Stimulated activated CD4-positive, alpha-beta T cell treated with anti-CD3 and anti-CD28 coated beads, TNF-alpha, amount 100 ng/mL, for 48 hours (primary cell): ENCODE data around the gene CNPY3.

Experiments used
- DNase-seq, 3 donors: peaks; one replicate each; pipeline ENCODE4 v3.0.0-alpha.2; 2020; ENCODE audit warnings: low read depth in 3 of 3

CNPY3 gene

DNA sequence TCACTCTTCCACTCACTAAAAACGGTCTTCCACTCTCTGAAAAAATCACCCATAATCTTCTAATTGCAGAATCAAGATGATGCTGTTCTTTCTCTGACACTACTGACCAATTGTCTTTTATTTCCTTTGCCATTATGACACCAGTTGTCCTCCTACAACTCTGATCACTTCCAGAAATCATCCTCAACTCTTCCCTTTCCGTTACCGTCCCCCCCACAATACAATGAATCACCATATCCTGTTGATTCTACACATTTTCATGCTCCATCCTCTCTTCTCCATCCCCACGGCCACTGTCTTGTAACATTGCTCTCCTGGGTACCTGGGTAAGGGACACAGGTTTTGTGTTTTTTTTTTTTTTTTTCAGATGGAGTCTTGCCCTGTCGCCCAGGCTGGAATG is 52.6 kb downstream of the CNPY3 start:
- no peak for DNase-seq

DNA sequence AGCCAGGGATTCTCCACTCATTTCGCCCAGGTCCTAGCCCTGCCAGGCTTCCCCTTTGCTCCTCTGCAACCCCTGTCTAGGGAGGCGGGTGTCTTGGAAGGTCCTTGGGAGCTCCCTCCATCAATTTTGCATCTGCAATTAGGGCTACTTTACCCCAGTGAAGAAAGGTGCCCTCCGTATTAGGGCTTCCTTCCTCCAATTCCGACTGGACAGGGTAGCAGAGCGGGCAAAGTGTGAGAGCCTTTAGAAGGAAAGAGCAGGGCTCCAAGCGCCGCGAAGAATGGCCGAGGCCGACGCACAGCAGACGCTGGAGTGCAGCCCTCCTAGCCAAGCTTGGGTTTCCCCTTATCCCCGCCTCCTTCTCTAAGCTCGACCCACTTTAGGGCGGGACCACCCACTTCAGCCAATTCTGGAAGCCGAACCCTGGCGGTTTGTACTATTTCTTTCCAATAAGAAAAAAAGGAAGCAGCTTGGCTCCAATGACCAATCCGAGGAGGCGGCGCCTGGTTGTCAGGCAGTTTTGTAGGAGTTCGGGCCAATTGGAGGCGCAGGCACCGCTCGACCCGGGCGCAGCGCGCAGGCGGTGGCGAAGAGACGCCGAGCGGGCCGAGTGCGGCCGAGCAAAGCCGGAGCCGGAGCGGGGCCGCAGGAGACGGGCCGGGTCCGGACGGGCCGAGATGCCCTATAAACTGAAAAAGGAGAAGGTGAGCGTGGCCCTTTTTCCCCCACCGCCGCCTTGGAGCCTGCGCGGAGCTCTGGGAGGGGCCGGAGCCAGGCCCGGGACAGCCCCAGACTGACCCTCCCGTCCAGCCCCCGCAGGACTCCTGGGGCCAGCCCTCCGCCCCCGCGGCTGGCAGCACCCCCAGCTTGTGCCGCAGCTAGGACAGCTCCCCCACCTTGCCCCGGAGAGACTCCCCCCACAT is 55.0 kb downstream of the CNPY3 start, which contains the start of gene PPP2R5D:
Gene PPP2R5D, plus strand, starts transcription at position 570 of the 923 bp plus-strand sequence. Its CDS starts 108 bp downstream, at position 678.
- peak; percentile 91 to 96 (median 91) for DNase-seq

DNA sequence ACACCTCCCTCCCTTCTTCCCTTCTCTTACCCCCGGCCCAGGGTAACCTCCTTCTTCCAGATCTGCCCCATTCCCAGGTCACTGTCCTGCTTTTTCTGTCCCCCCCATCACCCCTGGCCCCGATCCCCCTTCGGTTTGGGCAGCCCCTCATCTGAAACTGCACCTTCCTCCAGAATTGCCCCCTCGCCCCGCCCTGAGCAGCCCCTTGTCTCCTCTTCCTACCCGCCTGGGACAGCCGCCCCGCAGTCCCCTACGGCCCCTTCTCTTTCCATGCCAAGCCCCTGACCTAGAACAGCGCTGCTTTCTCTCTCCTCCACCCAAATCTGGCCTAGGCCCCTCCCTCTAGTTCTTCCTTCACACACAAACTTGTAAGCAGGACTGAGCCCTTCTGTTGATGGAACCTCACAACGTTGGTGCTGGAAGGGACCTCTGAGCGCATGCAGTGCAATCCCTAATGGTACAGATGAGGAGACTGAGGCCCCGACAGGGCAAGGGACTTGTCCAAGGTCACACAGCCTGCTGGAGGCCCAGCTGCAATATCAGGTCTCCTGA is 55.7 kb downstream of the CNPY3 start:
- peak in 1 of 3 donors; percentile 8 for DNase-seq

DNA sequence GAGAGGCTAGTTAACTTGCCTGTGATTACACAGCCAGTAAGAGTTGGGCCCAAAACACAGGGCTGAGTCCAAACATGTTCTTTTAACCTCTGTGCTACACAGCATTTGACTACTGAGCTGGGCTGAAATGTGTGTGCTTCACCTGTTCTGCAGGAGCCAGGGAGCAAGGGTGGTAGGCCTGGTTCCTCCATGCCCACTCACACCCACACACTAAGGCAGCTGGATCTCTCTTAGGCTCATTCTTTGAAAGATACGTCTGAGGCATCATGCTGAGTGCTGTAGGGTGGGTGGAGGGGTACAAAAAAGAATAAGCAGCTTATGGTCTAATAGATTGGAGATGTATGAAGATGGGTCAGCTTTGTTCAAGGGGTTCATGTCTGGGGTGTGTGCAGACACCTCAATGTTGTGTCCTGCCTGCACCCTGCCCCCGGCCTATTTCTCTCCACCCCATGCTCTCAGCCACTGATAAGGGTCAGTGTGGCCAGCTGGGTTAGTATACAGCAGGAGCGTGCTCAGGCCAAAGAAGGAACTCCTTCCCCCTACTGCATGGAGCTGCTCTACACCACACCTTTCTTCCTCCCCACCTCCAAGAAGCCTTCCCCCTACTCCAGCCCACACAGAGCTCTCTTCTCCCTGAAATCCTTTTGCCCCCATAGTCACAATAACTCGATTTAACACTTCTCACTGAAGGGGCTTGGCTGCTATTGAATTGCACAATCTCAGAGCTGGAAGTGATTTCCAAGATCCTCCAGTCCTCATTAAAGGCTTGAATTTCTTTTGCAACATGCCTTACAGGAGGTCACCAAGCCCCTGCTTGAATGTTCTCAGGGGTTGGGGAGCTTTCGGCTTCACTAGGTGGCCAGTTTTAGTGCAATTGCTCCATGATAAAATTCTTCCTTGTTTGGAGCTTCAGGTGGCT is 58.5 kb downstream of the CNPY3 start:
- no peak for DNase-seq

DNA sequence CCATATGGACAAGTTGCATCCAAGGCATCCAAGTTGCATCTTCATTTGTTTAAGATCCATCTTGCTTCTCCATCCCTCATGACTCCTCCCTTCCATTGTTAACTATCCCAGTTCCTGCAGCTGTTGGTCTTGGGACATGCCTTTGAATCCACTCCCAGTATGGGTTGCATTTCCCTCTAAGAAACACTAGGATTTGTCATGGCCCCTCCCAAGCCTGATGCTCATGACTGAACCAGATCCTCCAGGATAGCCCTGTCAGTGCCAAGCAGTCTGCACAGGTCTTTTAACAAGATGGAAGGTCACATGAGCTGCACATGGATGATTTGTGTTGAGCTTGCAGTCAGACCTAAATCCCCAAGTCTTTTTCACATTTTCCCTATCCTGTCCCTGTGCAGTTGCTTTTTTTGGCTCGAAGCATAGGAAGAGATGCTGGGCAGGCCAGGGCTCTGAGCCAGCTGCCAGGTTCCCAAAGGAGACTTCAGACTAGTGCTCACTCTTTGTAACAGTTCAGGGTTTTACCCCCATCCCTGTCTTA is 59.3 kb downstream of the CNPY3 start:
- no peak for DNase-seq
